Fibroblast of villous mesenchyme (primary cell): Measurements from ENCODE around the gene PAX7. TPM values are rescaled to one million over a fixed set of nuclear protein-coding genes. Genes with fewer than 3 reads are reported as not detected.

ENCODE experiments used
- DNase-seq: peaks from one replicate; pipeline ENCODE4 v3.0.0-alpha.2; 2010; ENCODE audit warnings: low read depth
- H3K4me3 ChIP-seq: 2 replicates; pipeline ENCODE4 v1.5.1; 2011; ENCODE audit warnings: low read depth, mild to moderate bottlenecking, low read length
- total RNA-seq: library from RNA; depleted of rRNA; stranded (reverse); fragments of >200 nt; gene quantifications from 2 replicates; pipeline ENCODE4 v1.2.3, GENCODE V29; 2012
- TF ChIP-seq, protein P1 (sequence below): IDR thresholded peaks from 2 replicates; pipeline ENCODE4 v1.5.1; 2012; ENCODE audit warnings: low read depth, mild to moderate bottlenecking, low read length; ENCODE audit not compliant: insufficient read depth

Gene PAX7
- total RNA-seq, 1 donor = not detected

DNA sequence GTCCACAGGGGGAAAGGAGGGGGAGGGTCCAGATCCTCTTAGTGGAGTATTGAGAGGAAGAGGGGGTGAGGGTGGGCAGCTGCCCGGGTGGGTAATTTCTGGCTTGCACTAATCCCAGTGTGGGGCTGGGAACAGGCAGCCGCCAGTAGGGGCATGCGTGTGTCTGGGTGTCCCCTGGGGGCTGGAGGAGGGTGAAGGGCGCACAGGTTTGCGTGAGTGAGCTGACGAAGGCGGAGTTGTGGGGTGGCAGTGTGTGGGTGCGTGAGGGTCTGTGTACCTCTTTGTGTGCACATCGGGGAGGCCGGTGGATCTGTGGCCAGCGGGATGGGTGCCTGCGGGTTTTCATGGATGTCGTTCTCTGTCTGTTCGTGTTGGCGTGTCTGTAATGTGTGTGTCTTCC, 97.3 kb downstream of the PAX7 start:
- no peak for DNase-seq
- no peak overlapping the region for H3K4me3 ChIP-seq
- TF ChIP-seq, protein P1, sequence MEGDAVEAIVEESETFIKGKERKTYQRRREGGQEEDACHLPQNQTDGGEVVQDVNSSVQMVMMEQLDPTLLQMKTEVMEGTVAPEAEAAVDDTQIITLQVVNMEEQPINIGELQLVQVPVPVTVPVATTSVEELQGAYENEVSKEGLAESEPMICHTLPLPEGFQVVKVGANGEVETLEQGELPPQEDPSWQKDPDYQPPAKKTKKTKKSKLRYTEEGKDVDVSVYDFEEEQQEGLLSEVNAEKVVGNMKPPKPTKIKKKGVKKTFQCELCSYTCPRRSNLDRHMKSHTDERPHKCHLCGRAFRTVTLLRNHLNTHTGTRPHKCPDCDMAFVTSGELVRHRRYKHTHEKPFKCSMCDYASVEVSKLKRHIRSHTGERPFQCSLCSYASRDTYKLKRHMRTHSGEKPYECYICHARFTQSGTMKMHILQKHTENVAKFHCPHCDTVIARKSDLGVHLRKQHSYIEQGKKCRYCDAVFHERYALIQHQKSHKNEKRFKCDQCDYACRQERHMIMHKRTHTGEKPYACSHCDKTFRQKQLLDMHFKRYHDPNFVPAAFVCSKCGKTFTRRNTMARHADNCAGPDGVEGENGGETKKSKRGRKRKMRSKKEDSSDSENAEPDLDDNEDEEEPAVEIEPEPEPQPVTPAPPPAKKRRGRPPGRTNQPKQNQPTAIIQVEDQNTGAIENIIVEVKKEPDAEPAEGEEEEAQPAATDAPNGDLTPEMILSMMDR = no peak

DNA sequence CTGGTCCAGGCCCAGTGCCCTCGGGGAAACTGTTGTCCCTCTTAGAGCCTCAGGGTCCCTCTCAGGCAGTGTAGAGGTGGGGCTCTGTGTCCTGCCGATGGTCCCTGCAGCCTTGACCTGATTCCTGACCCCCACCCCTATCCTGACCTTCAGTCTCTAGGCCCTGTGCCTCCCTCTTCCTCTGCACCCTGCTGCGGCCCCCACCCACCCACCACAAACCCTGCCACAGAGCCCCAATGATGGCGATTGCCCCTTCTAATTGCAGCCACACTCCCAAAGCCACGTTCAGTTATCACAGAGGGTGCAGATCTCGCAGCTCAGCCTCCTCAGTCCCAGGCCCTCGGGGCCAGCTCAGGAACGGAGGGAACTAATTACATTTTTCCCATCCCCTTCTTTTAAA, 99.7 kb downstream of the PAX7 start:
- no peak overlapping the region for H3K4me3 ChIP-seq
- TF ChIP-seq, protein P1 = no peak
- no peak for DNase-seq

DNA sequence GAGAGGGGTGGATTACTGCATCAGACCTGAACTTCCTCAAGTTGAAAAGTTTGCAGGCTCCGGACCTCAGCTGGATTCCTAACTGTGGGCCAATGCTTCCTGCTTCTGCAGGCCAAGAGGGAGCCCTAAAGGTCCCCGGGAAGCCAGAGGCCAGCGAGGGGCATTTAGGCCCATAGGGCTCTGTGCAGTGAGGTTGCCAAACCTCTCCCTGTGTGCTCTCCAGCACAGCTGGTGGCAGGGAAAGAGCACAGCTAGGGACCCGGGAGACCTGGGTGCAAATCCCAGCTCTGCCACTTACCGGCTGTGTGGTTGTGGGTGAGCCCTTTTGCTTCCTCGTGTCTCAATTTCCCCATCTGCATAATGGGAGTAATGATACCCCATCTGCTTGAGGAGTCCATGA, 100.5 kb downstream of the PAX7 start:
- TF ChIP-seq, protein P1 = no peak
- DNase-seq = no peak
- no peak overlapping the region for H3K4me3 ChIP-seq

DNA sequence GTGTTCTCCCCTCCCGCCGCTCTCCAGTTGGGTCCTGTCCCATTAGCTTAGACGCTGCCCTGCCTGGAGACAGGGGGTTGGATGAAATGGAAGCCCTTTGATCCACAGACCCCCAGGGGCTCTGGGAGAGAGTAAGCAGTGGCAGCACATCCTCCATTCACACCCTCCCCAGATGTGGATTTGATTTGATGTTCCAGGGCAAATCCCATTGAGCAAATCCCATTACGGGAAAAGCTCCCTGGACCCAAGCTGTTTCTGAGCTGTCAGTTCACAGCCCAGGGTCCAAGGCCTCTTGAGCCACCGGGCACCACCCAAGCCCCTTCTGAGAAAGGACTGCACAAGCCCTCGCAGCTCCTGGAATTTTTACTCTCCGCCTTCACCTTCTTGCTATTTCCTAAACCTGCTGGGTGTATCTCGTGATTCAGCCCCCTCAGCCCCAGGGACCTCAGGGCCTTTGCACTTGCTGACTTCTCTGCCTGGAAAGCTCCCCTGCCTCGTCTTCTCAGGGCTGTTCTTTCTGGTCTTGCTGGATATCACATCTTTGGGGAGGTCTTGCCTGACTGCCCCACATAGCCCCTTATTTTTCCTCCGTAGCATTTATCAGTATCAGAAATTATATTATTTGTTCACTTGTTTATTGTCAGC, 101.1 kb downstream of the PAX7 start:
- TF ChIP-seq, protein P1 = no peak
- no peak for DNase-seq
- no peak overlapping the region for H3K4me3 ChIP-seq

DNA sequence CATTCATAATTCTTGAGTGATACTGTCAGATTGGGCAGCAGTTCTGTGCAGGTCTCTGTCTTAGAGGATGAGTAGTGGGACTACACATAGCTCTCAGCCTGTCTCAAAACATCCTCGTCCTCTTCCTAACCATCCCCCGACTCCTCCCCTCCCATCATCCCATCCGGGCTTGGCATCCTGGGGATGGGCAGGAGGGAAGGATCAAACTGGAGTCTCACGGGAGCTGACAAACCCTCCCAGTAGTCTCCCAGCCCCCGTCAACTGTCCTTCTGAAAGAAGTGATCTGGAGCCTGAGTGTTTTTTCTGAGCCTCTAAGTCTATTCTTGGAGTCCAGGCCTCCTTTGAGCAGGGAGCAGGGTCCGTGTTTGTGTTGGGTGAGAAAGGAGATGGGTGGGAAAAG, 102.0 kb downstream of the PAX7 start:
- TF ChIP-seq, protein P1 = no peak
- DNase-seq = no peak
- no peak overlapping the region for H3K4me3 ChIP-seq

DNA sequence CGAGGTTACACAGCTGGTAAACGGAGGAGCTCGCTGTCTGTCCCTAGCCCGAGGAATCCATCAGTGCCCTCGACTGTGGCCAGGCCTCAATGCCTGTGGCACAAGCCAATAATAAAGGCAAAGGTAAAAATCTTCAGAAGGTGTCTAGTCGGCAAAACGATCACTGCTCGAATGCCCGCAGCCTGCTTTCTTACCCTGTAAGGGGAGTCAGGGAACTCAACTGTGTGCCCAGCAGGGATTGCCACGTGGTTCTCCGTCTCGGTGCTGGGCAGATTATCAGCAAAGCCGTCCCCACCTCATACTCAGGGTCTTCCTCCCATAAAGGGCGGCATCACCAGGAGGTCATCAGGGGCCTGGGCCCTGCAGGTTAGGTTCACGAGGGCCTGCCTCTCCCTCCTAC, 103.4 kb downstream of the PAX7 start:
- DNase-seq = no peak
- TF ChIP-seq, protein P1 = no peak
- H3K4me3 ChIP-seq = no peak overlapping the region
